ENCODE results near the gene RGS11. TPM values are rescaled to one million over a fixed set of nuclear protein-coding genes. Genes with fewer than 3 reads are reported as not detected.

RGS11 gene
- total and polyA plus RNA-seq, 4 donors, result 0.51 to 1.6 (median 0.77) TPM; not detected in 1

DNA sequence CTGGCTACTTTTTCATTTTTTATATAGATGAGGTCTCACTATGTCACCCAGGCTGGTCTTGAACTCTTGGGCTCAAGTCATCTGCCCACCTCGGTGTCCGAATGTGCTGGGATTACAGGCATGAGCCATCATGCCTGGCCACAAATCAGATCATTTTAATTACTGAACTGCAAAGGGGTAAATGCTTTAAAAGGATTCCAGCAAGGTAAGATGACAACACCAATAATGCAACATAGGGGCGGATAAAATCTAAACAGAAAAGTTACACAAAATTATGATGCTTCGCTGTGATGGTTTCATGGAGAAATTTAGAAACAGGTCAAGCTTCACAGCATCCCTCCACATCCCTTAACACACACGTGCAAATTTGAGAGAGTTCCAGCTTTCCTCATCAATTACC is 44.5 kb upstream of the RGS11 start (continued):
- TF ChIP-seq, protein P1, sequence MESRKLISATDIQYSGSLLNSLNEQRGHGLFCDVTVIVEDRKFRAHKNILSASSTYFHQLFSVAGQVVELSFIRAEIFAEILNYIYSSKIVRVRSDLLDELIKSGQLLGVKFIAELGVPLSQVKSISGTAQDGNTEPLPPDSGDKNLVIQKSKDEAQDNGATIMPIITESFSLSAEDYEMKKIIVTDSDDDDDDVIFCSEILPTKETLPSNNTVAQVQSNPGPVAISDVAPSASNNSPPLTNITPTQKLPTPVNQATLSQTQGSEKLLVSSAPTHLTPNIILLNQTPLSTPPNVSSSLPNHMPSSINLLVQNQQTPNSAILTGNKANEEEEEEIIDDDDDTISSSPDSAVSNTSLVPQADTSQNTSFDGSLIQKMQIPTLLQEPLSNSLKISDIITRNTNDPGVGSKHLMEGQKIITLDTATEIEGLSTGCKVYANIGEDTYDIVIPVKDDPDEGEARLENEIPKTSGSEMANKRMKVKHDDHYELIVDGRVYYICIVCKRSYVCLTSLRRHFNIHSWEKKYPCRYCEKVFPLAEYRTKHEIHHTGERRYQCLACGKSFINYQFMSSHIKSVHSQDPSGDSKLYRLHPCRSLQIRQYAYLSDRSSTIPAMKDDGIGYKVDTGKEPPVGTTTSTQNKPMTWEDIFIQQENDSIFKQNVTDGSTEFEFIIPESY (IDR thresholded peaks at IDR 0.05), result no peak

DNA sequence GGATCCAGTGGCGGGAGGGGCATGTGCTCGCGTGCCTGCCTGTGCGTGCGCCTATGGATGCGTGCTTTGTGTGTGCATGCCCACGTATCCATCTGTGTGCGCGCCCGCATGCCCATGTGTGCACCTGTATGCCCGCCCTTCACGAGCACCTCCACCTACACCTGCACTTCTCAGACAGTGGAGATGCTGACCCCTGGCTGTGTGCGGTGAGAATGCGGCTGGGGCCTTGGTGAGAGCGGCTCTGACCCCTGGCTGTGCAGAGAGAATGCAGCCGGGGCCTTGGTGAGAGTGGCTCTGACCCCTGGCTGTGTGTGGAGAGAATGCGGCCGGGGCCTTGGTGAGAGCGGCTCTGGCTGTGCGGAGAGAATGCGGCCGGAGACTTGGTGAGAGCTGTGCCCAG is 42.9 kb upstream of the RGS11 start:
- no peak overlapping the region for H3K27ac ChIP-seq (ENCODE audit: low read depth in 1 of 2, low read length in 2 of 2)
- 97% methylated on average over 22 of the region's 22 CpGs for WGBS
- H3K9me3 ChIP-seq (ENCODE audit: control insufficient read depth in 4 of 4, low read length in 3 of 4), result no peaks in the 10 kb centered on the region
- TF ChIP-seq RXRA (IDR thresholded peaks at IDR 0.05) (no peak), HNF4A (conservative IDR thresholded peaks at IDR 0.05) (no peak), HNF4G (IDR thresholded peaks at IDR 0.05) (no peak), NR2F2 (IDR thresholded peaks at IDR 0.05) (no peak), EGR1 (IDR thresholded peaks at IDR 0.05; ENCODE audit: low read depth in 2 of 2) (no peak), SP1 (IDR thresholded peaks at IDR 0.05) (no peak), TAF1 (conservative IDR thresholded peaks at IDR 0.05) (no peak), JUND (IDR thresholded peaks at IDR 0.05) (no peak), FOXA1 (IDR thresholded peaks at IDR 0.05) (no peak)
- TF ChIP-seq, protein P1 (IDR thresholded peaks at IDR 0.05), result no peak
- TF ChIP-seq, protein P2, sequence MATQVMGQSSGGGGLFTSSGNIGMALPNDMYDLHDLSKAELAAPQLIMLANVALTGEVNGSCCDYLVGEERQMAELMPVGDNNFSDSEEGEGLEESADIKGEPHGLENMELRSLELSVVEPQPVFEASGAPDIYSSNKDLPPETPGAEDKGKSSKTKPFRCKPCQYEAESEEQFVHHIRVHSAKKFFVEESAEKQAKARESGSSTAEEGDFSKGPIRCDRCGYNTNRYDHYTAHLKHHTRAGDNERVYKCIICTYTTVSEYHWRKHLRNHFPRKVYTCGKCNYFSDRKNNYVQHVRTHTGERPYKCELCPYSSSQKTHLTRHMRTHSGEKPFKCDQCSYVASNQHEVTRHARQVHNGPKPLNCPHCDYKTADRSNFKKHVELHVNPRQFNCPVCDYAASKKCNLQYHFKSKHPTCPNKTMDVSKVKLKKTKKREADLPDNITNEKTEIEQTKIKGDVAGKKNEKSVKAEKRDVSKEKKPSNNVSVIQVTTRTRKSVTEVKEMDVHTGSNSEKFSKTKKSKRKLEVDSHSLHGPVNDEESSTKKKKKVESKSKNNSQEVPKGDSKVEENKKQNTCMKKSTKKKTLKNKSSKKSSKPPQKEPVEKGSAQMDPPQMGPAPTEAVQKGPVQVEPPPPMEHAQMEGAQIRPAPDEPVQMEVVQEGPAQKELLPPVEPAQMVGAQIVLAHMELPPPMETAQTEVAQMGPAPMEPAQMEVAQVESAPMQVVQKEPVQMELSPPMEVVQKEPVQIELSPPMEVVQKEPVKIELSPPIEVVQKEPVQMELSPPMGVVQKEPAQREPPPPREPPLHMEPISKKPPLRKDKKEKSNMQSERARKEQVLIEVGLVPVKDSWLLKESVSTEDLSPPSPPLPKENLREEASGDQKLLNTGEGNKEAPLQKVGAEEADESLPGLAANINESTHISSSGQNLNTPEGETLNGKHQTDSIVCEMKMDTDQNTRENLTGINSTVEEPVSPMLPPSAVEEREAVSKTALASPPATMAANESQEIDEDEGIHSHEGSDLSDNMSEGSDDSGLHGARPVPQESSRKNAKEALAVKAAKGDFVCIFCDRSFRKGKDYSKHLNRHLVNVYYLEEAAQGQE (IDR thresholded peaks at IDR 0.05), result no peak
- TF ChIP-seq, protein P3, sequence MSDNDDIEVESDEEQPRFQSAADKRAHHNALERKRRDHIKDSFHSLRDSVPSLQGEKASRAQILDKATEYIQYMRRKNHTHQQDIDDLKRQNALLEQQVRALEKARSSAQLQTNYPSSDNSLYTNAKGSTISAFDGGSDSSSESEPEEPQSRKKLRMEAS (IDR thresholded peaks at IDR 0.05), result no peak
- TF ChIP-seq, protein P4, sequence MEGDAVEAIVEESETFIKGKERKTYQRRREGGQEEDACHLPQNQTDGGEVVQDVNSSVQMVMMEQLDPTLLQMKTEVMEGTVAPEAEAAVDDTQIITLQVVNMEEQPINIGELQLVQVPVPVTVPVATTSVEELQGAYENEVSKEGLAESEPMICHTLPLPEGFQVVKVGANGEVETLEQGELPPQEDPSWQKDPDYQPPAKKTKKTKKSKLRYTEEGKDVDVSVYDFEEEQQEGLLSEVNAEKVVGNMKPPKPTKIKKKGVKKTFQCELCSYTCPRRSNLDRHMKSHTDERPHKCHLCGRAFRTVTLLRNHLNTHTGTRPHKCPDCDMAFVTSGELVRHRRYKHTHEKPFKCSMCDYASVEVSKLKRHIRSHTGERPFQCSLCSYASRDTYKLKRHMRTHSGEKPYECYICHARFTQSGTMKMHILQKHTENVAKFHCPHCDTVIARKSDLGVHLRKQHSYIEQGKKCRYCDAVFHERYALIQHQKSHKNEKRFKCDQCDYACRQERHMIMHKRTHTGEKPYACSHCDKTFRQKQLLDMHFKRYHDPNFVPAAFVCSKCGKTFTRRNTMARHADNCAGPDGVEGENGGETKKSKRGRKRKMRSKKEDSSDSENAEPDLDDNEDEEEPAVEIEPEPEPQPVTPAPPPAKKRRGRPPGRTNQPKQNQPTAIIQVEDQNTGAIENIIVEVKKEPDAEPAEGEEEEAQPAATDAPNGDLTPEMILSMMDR (IDR thresholded peaks at IDR 0.05; ENCODE audit: low read depth, low read length, missing input control), result no peak
- TF ChIP-seq, protein P5, sequence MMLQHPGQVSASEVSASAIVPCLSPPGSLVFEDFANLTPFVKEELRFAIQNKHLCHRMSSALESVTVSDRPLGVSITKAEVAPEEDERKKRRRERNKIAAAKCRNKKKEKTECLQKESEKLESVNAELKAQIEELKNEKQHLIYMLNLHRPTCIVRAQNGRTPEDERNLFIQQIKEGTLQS (IDR thresholded peaks at IDR 0.05), result no peak
- no peak overlapping the region for H3K4me3 ChIP-seq (ENCODE audit: low read depth in 1 of 3, low read length in 3 of 3)
- H3K4me1 ChIP-seq (ENCODE audit: control insufficient read depth in 4 of 4, insufficient read depth in 4 of 4, low read length in 3 of 4), result no peaks in the 10 kb centered on the region
- peaks cover 0 to 18% (median 5%) of the 10 kb centered on the region in 4 donors for H3K36me3 ChIP-seq (ENCODE audit: control insufficient read depth in 4 of 4, insufficient read depth in 3 of 4, low read depth in 1 of 4, low read length in 3 of 4)
- DNase-seq (ENCODE audit: low spot score), result no peak
- no peaks in the 10 kb centered on the region for H3K27me3 ChIP-seq (ENCODE audit: control insufficient read depth in 4 of 4, insufficient read depth in 4 of 4, low read length in 3 of 4)
- no peak overlapping the region for H3K9ac ChIP-seq (ENCODE audit: low read depth in 1 of 2, low read length in 2 of 2)

All from liver (tissue), 9 donors.